ENCODE results near the gene KCNQ1. TPM values are rescaled to one million over a fixed set of nuclear protein-coding genes. Genes with fewer than 3 reads are reported as not detected.

Gene KCNQ1
- total and polyA plus RNA-seq, 2 donors (not counting 3 experiments of a cell fraction or from before 2014, with no cell fraction given) = 0.07 to 0.09 TPM

DNA sequence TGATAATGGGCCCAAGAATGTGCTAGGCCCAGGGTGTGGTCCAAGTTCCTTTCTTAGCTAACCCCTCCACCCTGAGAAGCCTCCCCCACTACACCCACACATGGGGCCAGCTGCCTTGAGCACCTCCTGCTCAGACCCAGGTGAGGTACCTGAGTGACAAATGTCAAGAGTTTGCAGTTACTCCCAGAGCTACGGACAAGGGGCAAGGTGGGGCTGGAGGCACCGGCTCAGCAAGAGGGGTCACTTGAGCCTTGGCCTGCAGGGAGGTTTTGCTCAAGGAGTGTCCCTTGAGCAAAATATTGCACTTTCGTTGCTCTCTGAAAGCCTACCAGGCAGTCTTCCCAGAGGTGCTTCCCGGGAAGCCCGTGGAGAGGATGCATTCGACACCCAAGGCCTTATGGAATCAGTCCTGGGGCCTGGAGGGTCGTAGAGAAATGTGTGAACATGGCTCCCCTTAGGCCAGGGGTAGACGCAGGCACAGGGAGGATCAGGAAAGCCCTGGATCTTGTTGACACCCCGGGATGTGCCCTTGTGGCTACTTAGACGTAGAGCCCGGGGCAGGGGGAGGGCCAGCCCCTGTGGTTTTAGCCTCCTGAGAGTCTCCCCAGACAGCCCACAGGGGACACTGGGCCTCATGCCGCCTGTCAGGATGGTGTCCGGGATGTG lies 114.2 kb downstream of the KCNQ1 start:
- Histone ChIP-seq H3K4me3 (replicated peaks in 1 of 3; ENCODE audit: insufficient read depth in 1 of 3, low read depth in 1 of 3, low read length in 3 of 3) (no peak overlapping the region), H3K27ac (ENCODE audit: insufficient read depth, low read depth, low read length) (no peak overlapping the region), H3K9me1 (replicated peaks; ENCODE audit: control insufficient read depth, extremely low read depth, insufficient read depth, low read length) (no peaks in the 10 kb centered on the region), H3K36me3 (ENCODE audit: control insufficient read depth in 2 of 2, extremely low read depth in 1 of 2, insufficient read depth in 2 of 2, low read length in 2 of 2) (no peaks in the 10 kb centered on the region), H3K79me2 (ENCODE audit: control insufficient read depth, insufficient read depth, low read length) (no peaks in the 10 kb centered on the region), H2AFZ (ENCODE audit: low read depth, low read length) (no peak overlapping the region), H3K4me2 (ENCODE audit: insufficient read depth, low read length) (no peak overlapping the region), H3K9ac (replicated peaks; ENCODE audit: extremely low read depth, insufficient read depth, low read length) (no peak overlapping the region), H3K4me1 (ENCODE audit: control insufficient read depth, extremely low read depth, insufficient read depth, low read length) (no peaks in the 10 kb centered on the region), H4K20me1 (replicated peaks; ENCODE audit: control insufficient read depth, extremely low read depth, insufficient read depth, low read length) (no peaks in the 10 kb centered on the region), H3K9me3 (replicated peaks; ENCODE audit: control insufficient read depth, insufficient read depth, low read length) (no peaks in the 10 kb centered on the region), H3K27me3 (ENCODE audit: control insufficient read depth in 2 of 2, insufficient read depth in 2 of 2, low read length in 2 of 2) (peaks cover 0 to 4% of the 10 kb centered on the region in 2 experiments)
- BruUV-seq (replicated peaks) = no TSS peak
- ChIA-PET POLR2A (no interaction called here), CTCF (no interaction called here)
- intact Hi-C loops (cut with micrococcal nuclease) = no loop called here
- FAIRE-seq = no peak
- DNase-seq (ENCODE audit: low read depth, low spot score) = no peak
- TF ChIP-seq FOS (IDR thresholded peaks at IDR 0.05; ENCODE audit: borderline replicate concordance, insufficient read depth, low read length) (no peak), POLR2A (IDR thresholded peaks at IDR 0.05; ENCODE audit: low read depth, low read length) (no peak), GATA2 (IDR thresholded peaks at IDR 0.05; ENCODE audit: insufficient read depth, insufficient read length, low read depth, low read length) (no peak), EZH2 (IDR thresholded peaks at IDR 0.05; ENCODE audit: borderline replicate concordance, low read depth, low read length, severe bottlenecking) (no peak), MYC (IDR thresholded peaks at IDR 0.05; ENCODE audit: low read depth, low read length) (no peak), POLR2AphosphoS5 (IDR thresholded peaks at IDR 0.05; ENCODE audit: insufficient read depth, low read depth, low read length) (no peak), JUN (IDR thresholded peaks at IDR 0.05; ENCODE audit: borderline replicate concordance, insufficient read depth, insufficient read length, low read depth) (no peak)
- TF ChIP-seq, protein P1, sequence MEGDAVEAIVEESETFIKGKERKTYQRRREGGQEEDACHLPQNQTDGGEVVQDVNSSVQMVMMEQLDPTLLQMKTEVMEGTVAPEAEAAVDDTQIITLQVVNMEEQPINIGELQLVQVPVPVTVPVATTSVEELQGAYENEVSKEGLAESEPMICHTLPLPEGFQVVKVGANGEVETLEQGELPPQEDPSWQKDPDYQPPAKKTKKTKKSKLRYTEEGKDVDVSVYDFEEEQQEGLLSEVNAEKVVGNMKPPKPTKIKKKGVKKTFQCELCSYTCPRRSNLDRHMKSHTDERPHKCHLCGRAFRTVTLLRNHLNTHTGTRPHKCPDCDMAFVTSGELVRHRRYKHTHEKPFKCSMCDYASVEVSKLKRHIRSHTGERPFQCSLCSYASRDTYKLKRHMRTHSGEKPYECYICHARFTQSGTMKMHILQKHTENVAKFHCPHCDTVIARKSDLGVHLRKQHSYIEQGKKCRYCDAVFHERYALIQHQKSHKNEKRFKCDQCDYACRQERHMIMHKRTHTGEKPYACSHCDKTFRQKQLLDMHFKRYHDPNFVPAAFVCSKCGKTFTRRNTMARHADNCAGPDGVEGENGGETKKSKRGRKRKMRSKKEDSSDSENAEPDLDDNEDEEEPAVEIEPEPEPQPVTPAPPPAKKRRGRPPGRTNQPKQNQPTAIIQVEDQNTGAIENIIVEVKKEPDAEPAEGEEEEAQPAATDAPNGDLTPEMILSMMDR (IDR thresholded peaks at IDR 0.05; ENCODE audit: extremely low read depth in 1 of 2, insufficient read depth in 1 of 2, low read depth in 1 of 2, low read length in 2 of 2) = no peak
- TF ChIP-seq, protein P2, sequence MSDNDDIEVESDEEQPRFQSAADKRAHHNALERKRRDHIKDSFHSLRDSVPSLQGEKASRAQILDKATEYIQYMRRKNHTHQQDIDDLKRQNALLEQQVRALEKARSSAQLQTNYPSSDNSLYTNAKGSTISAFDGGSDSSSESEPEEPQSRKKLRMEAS (IDR thresholded peaks at IDR 0.05; ENCODE audit: insufficient read depth, insufficient read length) = no peak
- dilution Hi-C loops (cut with MboI; ENCODE audit: extremely low pct_ligation_motif_present, low sequenced_read_pairs) = no loop called here
